Stimulated activated CD8-positive, alpha-beta memory T cell treated with anti-CD3 and anti-CD28 coated beads, Interleukin-4, amount 100 ng/mL, for 4 hours (primary cell): ENCODE measurements around the gene MLC1.

Source experiments
- DNase-seq, 2 donors: peaks; one replicate each; pipeline ENCODE4 v3.0.0-alpha.2; 2020; ENCODE audit warnings: low read depth in 2 of 2, low spot score in 1 of 2

Gene MLC1

DNA sequence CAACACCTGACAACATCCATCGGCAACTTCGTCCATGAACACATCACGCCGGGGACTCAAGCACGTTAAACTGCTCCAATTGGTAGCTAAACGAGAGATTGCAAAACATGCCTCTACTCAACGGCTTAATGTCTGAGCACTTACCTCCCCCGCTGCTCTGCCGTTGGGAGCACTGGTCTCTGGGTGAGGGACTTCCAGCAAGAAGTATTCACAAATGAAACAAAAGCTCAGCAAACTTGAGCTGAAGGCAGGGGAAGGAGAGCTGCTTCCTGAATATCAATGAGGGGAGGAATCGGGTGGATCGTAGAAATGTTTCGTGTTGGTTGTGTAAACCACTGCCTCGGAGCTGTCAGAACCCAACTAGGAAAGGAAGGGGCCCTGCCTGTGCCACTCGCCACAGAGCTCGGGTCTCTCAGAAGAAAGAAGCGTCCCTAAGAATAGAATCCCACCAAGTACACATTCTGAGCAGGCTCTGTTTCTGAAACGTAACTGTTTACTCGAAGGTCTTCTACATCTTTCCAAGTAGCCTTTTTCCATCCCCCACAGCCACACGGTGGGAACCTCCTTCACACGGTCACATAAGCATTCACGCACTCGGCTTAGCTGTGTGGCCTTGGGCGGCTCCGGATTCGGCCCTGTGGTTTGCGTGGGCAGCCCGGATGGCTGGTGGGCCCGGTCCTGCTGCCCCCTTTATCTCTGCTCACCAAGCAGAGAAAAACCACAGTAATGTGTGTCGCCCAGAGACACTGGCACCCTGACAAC is at the start of gene MLC1:
MLC1 (minus strand) TSS at position 216 of the 762 bp plus-strand sequence. CDS start 524 bp downstream, outside the sequence.
- DNase-seq: no peak

DNA sequence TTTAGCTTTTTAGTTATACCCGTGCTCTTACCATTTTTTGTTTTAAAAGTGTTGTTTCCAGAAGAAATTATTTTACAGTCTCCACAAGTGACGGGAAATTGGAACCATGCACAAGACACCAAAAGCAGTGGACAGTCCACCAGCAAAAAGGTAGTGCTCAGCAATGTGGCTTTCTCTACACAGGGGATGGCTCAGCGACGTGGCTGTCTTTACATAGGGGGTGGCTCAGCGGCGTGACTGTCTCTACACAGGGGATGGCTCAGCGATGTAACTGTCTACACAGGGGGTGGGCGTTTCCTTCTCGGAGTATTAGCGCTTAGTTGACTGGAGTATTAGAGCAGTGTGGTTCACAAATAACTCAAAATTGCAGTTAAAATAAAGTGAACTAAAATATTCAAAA is 49.3 kb upstream of the MLC1 start:
- DNase-seq: no peak

DNA sequence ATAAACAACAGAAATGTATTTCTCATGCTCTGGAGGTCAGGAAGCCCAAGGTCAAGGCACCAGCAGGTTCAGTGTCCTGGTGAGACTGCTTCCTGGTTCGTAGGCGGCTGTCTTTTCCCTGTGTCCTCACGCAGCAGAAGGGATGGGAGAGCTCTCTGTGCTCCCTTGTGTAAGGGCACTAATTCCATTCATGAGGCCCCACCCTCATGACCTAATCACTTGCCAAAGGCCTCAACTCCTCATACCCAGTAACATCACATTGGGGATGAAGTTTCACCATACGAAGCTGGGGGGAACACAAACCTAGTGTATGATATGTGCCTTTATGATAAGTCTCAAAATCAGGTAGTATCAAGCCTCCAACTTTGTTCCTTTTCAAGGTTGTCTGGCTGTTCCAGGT is 46.7 kb upstream of the MLC1 start:
- no peak for DNase-seq

DNA sequence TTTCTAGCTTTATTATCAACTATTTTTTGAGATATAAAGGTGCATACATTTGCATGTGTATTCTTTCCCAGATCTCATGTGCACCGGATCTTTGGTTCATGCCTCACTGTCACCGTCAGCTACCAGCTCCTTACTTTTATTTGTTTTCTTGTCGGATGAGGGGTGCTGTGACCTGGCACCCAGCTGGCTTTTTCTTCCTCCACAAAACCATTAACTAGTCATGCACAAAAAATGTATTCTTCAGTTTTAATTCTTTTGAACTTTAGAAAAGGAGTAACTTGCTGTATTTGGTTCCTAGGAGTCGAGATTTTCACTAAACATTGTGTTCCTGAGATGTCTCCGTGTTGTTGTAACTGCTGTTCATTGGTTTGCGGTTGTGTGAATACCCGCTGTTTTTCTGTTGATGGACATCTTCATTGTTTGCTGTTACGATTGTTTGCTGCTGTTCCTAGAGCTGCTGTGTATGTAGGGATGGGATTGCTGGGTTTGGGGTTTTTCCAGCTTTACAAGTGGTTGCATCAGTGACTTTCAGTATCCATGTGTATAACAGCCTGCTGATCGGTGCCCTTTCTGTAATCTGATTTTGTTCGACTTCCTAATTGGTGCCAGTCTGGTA is 44.0 kb upstream of the MLC1 start:
- DNase-seq: no peak

DNA sequence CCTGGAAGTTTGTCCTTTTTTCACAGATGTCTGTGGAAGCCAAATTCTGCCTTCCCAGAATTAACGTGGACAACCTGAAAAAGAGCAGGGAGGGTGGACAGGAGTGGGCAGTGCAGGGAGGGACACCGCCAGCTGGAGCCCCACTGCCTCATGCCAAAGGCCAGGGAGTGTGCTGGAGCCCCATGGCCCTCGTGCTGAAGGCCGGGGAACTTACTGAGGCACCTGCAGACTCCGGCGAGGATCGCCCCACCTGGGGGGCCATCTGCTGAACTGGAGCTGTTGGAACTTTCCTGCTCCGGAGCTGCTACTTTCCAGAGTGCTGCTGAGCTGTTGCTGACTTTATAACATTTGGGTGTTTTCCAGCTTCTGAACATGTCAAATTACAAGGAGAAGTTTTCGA is 39.8 kb upstream of the MLC1 start:
- DNase-seq: no peak

DNA sequence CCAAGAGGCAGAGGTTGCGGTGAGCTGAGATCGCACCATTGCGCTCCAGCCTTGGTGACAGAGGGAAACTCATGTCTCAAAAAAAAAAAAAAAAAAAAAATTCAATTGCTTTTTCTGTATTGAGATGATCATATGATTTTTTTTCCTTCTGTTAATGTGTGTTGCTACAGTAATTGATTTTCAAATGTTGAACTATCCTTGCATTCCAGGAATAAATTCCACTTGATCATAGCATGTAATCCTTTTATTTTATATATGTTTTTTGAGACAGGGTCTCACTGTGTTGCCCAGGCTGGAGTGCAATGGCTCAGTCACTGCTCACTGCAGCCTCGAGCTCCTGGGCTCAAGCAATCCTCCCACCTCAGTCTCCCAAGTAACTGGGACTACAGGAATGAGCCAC is 37.9 kb upstream of the MLC1 start:
- DNase-seq: no peak

DNA sequence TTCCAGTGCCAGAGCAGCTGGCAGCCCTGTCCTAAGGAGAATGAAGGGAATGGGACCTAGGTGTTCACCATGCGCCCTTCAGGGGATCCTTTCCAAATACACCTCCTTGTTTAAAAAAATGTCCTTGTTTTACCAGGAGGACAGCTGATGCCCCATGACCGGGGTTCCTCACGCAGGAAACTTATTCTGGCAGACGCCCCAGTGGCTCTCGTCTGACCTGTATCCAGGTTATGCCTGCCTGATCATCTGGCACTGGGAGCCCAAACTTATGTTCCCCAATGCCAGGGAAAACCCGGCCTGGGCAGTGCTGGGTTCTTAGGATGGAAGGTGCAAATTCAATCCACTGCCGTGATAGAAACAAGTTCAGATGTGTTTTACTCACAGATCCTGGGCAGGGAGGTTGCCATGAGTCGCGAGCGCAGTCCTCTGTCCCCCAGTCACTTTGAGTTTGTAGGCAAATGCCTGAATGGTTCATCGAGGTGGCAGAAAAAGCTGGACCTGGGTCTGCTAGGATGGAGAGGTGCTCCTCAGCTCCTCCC is 36.0 kb upstream of the MLC1 start:
- no peak for DNase-seq

DNA sequence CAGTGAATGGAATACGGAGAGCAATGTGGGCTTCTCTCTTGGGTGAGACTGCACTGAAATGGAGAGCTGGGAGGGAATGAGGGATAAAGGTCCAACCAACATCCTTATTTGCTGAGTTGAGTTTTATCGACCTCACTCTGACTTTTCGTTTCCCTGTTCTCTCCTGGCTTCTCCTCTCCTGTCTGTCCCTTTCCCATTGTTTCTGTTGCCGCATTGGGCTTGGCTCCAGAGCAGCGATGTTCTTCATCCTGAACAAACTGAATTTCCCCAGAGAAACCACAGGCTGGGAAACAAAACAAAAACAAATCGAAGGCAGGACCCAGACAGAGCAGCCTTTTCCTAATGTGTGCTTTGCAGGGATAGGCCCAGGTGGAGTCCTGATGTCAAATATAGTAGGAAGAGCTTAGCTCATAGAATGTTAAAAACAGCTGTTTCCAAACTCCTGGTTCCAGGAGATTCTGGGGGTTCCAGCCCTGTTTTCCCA is 34.6 kb upstream of the MLC1 start:
- no peak for DNase-seq

DNA sequence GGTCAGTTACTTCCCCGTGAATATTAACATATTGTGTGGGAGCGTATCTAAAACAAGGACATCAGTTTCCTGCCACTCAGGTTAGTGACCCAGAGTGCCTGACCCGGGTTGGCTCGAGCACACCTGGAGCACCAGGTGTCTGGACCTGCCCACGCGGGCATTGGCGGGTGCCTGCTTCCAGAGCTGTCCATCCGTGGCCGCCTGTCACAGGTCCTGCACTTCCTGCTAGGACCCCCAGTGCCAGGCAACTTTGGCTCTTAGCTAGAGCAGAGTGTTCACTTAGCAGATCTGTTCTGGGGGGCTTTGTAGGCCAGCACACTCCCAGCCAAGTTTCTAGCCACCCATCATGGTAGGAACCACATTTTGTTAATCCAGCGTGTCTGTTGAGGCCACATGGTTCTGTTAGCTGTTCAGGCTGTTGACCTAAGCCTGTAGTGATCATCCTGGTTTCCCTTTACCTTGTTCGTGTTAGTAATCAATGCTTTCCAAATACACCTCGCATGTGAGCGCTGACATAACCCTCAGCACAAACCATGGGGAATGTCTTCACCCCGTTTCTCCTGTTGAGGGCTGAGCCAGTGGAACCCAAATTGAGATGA is 34.0 kb upstream of the MLC1 start:
- DNase-seq: no peak

DNA sequence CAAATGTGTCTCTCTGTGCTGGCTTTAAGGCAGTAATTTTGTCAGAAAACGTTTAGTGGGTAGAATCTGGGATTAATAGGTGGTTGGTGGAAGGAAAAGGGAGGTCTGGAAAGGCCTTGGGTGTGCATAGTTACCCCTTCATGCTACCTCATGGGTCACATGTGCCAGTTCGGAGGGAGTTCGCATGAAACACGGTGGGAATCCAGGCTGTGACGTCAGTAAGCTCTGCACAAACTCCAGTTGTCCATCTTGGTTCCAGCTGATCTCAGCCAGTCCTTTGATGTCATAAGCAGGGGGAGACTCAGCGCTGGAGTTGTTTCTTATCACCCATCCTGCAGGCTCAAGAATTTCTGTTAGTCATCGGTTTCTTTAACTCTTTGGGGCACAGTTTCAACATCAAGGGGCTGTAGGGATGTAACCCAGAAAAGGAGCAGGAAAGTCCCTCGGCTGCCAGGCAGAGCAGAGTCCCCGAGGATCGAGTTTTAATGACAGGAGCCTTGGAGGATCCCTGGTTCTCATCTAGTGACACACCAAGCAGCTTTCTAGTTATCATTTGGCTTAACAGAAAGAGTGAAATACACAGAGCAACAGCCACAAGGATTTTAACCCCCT is 33.4 kb upstream of the MLC1 start:
- DNase-seq: no peak

DNA sequence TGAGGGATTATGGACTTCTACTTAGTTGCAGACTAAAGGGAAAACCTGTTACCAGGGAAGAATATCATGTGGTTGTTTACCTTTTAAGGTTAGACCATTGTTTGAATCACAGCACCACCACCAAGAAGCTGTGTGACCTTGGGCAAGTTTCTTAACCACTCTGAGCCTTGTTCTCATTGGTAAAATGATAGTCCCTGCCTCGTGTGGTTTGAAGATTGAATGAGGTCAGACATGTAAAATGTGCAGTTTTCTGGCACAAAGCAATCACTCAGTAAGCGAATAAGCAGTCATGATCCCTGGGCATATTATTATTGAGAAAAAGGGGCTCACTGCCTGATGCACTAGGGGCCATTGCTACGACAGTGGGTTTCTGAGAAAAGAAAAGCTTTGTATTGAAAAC is 32.9 kb upstream of the MLC1 start:
- no peak for DNase-seq

DNA sequence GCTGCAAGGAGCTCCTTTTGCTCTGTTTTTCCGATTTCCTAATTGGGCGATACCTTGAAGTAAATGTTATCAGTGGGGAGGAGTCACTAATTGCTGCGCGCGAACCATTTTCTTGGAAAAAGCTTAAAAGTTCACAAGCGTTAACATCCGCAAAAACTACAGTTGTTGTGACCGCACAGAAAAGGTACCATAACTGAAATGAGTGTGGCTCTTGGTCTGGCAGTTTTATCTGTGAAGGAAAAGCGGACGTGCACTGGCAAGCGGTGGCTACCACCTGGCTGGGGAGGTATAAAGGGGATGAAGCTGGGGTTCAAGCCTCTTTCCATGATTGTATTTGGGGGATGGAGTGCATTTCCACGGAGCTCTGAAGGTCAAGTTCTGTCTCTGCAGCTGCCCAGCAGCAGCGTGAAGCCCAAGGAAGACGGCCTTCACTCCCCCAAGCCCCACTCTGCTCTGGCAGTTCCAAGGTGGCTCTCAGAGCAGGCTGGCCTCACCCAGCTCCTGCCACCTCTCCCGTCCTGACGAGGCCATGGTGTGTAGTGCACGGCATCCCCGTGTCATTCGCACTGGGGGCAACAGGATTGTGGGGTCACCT is 32.0 kb upstream of the MLC1 start:
- no peak for DNase-seq

DNA sequence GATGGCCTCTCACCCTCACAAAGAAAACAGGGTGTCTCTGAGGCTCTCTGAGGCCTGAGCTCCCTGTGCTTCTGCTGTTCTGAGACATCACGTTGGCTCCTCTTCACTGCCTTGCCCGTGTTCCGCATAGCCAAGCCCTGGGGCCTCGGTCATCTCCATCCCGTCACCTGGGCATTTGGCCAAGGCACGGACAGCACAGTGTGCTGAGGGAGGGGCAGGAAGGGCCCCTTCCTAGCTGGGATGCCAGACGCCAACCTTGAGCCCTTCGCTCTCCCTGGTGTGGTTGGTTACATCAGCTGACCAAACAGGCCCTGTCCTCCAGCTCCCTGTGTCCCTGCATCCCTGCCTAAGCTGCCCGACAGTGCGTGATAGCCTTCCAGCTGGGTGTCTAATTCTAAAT is 30.5 kb upstream of the MLC1 start:
- DNase-seq: no peak

DNA sequence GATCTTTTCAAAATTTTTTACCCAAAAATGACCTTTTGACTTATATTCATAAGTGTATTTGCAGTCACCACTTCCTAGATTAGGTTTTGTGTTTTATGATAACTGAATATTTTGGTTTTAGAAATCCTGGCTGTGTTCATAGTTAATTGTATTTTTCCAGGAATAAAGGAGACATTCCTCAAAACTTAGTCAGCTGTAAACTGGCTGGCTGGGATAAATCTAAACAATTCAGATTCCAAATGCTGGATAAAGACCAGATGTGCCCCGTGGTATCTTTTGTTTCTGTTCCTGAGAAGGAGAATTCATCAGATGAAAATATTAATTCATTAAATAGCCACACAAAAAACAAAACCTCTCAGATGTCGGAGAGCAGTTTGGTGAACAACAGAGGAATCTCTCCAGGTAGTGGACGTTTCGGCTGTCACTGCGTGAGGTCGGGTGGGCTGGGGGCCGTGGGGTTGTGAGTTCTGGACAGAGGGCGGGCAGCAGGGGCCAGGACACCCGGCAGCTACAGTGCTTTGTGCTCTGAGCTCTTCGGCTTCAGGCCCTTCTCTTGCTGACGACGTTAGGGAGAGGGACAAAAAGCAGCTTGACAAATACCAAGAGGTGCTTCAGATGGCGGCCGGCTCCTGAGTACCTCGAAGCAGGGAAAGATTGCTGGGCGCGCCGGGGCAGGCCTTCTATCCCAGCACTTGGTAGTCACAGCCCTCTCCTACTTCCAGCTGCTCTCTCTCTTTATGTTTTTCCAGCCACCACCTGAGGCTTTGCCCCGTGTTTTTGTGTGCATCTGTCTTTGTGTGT is 29.2 kb upstream of the MLC1 start:
- no peak for DNase-seq

DNA sequence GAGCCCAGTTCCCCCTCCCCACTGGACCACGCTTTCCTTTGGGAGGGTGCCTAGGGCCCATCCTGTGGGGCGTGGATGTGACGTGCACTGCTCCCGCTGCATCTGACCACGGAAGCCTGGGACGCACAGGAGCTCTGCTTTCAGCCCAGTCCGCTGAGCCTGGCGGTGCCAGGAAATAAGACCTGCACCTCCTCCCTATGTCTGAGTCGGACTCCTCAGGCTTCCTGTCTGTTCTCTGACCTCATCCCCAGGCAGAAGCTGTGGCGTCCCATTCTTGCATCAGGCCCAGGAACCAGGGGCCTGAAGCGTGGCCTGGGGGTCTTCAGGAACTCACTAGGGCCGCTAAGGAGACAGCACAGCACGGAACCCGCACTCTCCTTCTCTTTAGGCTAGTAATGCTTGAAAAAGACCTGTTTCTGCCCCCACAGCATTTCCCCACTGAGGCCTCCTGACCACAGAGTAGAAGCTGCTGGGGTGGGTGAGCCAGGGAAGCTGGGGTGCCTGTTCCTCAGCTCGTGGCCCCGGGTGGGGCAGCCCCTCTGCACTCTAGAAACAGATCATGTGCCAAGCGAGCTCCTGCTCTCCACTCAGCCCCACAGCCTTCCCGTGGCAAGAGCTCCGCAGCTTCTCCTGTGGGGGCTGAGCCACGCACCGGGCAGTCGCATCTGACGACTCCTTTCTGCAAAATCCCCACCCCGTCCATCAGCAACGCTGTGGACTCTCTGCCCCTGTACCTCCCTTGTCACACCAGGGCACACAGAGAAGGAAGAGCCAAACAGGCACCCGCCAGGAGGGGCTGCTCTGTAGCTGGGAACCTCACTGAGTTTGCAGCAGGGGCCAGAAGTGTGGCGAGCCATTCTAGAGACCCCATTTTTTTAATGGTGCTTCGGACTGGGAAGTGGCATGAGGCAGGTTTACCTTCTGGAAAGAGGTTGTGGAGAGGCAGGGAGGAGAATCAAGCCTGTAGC is 27.2 kb upstream of the MLC1 start:
- no peak for DNase-seq

DNA sequence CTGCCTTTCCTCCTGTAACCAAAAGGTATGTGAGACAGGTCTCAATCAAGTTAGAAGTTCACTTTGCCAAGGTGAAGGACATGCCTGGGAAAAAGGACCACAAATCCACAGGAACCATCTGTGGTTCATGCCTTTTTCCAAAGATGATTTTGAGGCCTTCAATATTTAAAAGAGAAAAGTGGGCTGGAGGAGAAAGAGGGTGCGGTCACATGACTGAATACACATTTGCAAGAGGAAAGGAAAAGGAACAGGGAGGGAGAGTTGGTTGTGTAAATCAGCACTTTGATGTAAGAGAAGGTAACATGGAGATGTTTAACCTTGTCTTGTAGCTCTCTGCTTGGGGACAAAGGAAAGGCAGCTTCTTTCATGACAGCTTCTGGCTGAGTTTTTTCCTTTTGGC is 25.8 kb upstream of the MLC1 start:
- no peak for DNase-seq

DNA sequence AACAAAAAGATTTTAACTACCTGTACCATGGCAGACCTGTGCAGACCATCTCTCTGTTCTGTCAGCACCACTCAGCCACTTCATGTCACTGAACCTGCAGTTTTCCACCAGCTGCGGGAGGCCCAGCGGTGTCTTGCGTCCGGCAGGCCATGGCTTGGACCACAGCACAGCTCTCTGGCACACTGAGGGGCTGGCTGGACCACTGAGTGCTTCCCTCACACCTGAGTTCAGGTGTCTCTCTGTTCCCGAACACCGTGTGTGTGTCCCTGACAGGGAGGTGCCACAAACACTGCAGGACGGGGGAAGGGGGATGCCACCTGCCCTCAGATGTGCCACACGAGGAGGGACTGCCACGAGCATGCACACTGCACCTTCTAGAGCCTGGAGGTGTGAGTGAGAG is 22.3 kb upstream of the MLC1 start:
- DNase-seq: no peak

DNA sequence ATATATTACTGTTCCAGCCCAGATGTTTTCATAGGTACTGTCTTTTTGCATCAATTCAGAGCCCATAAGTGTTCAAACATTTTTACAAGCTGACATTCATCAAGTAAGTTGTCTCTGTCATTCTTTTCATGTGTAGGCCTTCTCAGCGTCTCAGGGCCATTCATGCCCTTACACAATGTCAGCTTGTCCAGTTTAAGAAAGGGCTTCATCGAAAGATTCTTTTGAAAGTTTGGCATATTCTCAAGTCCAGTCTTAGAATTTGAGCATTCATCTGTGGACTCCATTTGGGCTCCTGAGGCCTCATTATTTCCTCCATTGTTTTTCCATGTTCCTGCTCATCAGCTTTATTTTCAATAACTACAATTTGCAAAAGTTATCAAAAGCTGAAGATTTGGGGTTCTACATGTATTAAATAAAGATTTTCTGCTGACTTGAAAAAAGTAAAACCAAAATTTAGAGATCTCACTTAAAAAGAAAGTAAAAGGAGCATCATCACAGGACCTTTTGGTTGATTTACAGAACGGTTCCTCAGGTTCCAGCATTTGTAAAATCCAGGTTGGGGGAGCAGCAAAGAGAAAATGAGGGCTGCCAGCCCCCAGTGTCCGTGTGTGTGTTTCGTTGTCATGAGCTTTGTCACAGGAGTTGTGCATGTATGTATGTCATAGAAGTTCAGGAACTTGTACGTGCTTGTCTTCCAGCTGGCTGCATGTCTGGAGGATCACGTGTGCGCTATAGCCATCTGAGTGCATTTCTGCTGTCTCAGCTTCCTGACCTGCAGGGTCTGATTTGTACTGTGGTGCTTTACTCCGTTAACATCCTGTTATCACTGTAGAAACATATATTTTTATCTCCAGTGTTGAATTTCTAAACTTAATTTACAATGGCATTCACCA is 20.2 kb upstream of the MLC1 start:
- DNase-seq: no peak
